HG03108 (cell line): ENCODE results near the gene VPS9D1.
A peak's percentile ranks its signal among the peaks of the same experiment; 100 is the strongest.

ENCODE experiments used
- ATAC-seq: cut with Tn5 transposase; IDR thresholded peaks from one replicate; pipeline ENCODE4 v1.9.1; 2021; ENCODE audit warnings: moderate library complexity; ENCODE audit not compliant: unreplicated experiment

Gene VPS9D1

GRCh38 chr16:89732918-89733242, 12.2 kb upstream of the VPS9D1 start:
- no peak for ATAC-seq

GRCh38 chr16:89732142-89732917, 11.6 kb upstream of the VPS9D1 start:
- ATAC-seq = no peak

- ATAC-seq = no peak
These were observed 10.0 kb upstream of the VPS9D1 start for GRCh38 chr16:89730610-89731234.

- ATAC-seq = no peak
These were observed 9.3 kb upstream of the VPS9D1 start for GRCh38 chr16:89729863-89730593.

- no peak for ATAC-seq
These were observed 8.6 kb upstream of the VPS9D1 start for GRCh38 chr16:89729293-89729692.

GRCh38 chr16:89727406-89728120, 6.9 kb upstream of the VPS9D1 start:
- ATAC-seq = no peak

GRCh38 chr16:89723279-89724250, 2.9 kb upstream of the VPS9D1 start:
- no peak for ATAC-seq

GRCh38 chr16:89722392-89723278, 1.9 kb upstream of the VPS9D1 start:
- no peak for ATAC-seq

GRCh38 chr16:89721546-89722391, 1.1 kb upstream of the VPS9D1 start:
- peak; percentile 25 for ATAC-seq

GRCh38 chr16:89720551-89720812, 216 bp downstream of the VPS9D1 start:
- peak; percentile 20 for ATAC-seq

GRCh38 chr16:89717688-89718505, 2.8 kb downstream of the VPS9D1 start:
- ATAC-seq = no peak

- ATAC-seq = no peak
These were observed 3.6 kb downstream of the VPS9D1 start for GRCh38 chr16:89716916-89717687.

- no peak for ATAC-seq
These were observed 4.2 kb downstream of the VPS9D1 start for GRCh38 chr16:89716493-89716892.

GRCh38 chr16:89712274-89712781, 8.4 kb downstream of the VPS9D1 start:
- no peak for ATAC-seq

GRCh38 chr16:89711601-89712273, 9.0 kb downstream of the VPS9D1 start:
- no peak for ATAC-seq
